Activated CD4-positive, CD25-positive, alpha-beta regulatory T cell treated with anti-CD3 and anti-CD28 coated beads, Interleukin-2, amount 50 U/mL, for 72 hours (primary cell): ENCODE measurements around the gene PPP1R13B.
"Not testable (repeated sequence)": the region's sequence is repeated elsewhere in the genome, so short reads cannot be mapped to it uniquely, and the experiment has no call there.

Source experiments
- DNase-seq: peaks from one replicate; pipeline ENCODE4 v3.0.0; 2021

The PPP1R13B gene

DNA sequence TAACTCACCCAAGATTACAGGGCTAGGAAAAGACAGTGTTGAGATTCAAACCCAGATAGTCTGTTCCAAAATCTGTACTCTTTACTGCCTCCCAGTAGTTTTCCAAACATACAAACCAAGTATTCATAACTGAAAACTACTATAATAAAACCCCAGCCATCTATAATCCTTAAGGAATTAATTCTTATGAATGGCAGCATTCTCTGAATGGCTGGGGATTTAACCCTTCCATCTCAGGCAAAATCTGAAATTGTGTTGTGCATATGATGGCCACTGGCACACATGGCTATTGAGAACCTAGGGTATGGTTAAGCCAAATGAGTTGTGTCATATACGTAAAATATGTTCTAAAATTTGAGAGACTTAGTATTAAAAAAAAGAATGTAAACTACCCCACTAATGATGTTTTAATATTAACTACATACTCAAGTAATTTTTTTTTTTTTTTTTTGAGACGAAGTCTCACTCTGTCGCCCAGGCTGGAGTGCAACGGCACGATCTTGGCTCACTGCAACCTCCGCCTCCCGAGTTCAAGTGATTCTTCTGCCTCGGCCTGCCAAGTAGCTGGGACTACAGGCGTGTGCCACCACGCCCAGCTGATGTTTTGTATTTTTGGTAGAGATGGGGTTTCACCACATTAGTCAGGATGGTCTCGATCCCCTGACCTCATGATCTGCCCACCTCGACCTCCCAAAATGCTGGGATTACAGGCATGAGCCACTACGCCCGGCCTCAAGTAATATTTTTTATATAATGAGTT lies 16.7 kb downstream of the PPP1R13B start:
- no peak for DNase-seq

DNA sequence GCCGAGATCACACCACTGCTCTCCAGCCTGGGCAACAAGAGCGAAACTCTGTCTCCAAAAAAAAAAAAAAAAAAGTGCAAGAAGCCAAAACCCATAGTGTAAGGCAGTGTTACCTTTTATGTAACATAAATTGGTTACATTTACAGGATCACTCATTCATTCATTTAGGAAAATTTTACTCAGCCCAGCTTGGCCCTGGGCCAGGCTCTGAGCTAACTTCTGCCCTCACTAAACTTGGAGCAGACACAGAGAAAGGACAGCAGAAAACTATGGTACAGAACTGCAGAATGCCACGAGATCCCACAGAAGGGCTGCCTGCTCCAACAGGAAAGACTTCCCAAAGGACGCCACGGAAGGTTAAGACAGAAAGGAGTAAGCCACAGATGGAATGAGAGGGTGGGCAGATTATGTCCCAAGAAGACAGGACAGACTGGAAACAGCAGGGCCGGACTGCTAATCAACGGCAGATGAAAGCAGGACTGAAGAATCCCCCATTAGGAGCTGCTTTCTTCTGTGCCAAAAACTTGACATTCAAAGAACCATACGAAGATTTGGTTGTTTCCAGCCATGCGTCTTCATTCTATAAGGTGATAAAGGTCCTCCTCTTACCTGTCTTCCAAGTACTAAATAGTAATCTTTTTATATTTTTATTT lies 18.9 kb downstream of the PPP1R13B start:
- no peak for DNase-seq

DNA sequence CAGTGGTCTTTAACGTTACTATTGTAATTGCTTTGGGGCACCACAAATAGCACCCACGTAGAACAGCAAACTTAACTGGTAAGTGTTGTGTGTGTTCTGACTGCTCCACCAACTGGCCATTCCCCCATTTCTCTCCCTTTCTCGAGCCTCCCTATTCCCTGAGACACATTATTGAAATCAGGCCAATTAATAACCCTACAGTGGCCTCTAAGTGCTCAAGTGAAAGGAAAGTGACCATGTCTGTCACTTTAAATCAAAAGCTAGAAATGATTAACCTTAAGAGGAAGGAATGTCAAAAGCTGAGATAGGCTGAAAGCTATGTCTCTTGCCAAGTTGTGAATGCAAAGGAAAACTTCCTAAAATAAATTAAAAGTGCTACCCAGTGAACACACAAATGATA lies 22.3 kb downstream of the PPP1R13B start:
- no peak for DNase-seq

DNA sequence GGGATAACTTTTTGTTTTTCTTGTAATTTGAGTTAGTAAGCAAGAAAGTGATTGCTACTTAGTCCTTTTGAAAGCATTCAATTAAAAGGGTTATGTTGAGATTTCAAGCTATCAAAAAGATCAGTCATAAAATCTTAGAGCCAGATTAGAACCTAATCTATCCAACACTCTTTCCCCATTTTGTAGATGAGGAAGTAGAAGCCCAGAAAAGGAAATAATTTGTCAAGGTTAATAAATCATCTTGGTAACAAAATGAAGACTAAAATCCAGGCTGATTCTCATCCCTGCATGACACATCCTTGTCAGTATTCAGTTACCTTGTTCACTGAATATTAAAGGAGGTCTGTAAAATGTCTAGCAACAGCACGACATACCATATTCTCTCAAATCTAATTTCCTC lies 26.5 kb downstream of the PPP1R13B start:
- DNase-seq = no peak

GRCh38 chr14:103820382-103820781 lies 27.0 kb downstream of the PPP1R13B start:
- no peak for DNase-seq

GRCh38 chr14:103819503-103820307 lies 27.7 kb downstream of the PPP1R13B start:
- DNase-seq = no peak

GRCh38 chr14:103818870-103819269 lies 28.5 kb downstream of the PPP1R13B start:
- DNase-seq = no peak

- no peak for DNase-seq
Observed at GRCh38 chr14:103818422-103818821, 29.0 kb downstream of the PPP1R13B start.

GRCh38 chr14:103817595-103817994 lies 29.8 kb downstream of the PPP1R13B start:
- DNase-seq = no peak

- DNase-seq = no peak
Observed at GRCh38 chr14:103816991-103817390, 30.4 kb downstream of the PPP1R13B start.

DNA sequence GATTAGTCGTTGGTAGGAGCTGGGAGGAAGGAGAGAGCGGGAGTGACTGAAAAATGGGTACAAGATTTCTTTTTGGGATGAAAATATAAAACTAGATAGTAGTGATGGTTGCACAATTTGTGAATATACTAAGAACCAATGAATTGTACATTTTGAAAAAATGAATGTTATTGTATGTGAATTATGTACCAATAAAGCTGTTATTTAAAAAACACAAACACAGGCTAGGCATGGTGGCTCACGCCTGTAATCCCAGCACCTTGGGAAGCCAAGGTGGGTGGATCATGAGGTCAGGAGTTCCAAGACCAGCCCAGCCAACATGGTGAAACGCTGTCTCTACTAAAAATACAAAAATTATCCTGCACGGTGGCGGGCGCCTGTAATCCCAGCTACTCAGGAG lies 32.1 kb downstream of the PPP1R13B start:
- DNase-seq = no peak

DNA sequence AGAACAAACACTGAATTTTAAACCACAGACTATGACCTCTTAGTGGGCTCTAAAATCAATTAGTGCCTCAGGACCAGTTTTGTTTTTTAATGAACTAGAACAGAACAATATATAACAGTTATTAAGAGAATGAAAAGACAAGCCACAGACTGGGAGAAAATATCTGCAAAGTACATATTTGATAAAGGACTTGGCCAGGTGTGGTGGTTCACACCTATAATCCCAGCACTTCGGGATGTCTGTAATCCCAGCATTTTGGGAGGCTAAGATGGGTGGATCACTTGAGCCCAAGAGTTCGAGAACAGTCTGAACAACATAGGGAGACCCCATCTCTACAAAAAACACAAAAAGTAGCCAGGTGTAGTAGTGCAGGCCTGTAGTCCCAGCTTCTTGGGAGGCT lies 36.2 kb downstream of the PPP1R13B start:
- DNase-seq = no peak

DNA sequence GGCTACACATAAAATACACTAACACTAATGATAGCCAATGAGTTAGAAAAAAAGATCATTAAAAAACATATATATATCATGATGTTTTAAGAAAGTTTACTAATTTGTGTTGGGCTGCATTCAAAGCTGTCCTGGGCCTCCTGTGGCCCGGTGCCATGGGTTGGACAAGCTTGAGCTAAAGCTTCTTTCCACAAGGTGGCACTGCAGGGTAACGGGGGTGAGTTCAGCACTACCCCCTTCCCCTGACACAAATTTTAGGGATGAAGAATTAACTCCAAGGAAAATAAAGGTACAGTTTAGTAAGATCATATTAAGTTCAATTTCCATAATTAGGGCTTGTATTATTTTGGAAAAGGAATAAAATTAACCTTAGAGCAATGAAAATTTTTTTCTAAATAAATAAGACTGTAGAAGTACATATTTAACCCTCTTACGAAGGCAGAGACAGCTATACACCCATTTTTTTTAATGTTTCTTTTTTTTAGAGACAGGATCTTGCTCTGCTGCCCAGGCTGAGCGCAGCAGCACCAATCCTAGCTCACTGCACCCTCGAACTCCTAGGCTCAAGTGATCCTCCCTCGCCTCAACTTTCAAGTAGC lies 38.9 kb downstream of the PPP1R13B start:
- DNase-seq = peak; percentile 61

DNA sequence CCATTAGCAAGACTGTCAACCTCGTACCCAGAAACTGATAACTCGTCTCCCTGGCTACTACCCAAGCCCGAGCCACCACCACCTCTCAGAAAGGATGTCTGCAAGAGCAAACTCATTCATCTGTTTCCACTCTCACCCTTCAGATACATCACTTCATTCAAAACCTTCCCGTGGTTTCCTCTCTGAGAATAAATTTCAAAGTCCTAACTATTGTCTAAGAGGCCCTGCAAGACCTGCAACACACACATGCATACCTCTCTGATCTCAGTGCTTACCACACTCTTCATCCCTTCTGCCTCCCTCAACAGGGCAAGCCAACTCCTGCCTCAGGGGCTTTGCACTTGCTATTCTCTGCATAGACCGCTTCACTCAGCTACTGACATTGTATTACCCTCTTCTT lies 40.6 kb downstream of the PPP1R13B start:
- DNase-seq = no peak

GRCh38 chr14:103805708-103806107 lies 41.7 kb downstream of the PPP1R13B start:
- DNase-seq = no peak

- DNase-seq = no peak
Observed at GRCh38 chr14:103803661-103804060, 43.7 kb downstream of the PPP1R13B start.

- DNase-seq = no peak
Observed at GRCh38 chr14:103802356-103802755, 45.0 kb downstream of the PPP1R13B start.

DNA sequence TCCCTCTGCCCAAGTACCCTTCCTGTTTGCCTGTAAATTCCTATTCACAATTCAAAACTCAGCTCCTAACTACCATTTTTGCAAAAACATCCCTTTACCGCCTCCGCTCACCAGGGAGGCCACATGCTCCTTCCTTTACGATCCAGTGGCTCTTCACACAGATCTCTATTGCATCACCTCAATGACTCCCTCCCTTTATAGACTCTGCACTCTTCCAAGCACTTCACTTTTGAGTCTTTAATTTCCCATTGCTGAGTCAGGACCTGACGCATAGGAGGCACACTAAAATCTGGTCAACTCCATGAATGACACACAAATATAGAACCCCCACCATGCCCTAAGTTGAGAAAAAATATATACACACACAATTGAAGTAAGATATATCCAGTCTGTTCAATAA lies 45.9 kb downstream of the PPP1R13B start:
- no peak for DNase-seq

- not testable (repeated sequence) for DNase-seq
Observed at GRCh38 chr14:103793192-103793591, 54.2 kb downstream of the PPP1R13B start.

GRCh38 chr14:103788086-103788485 lies 59.3 kb downstream of the PPP1R13B start:
- DNase-seq = no peak

DNA sequence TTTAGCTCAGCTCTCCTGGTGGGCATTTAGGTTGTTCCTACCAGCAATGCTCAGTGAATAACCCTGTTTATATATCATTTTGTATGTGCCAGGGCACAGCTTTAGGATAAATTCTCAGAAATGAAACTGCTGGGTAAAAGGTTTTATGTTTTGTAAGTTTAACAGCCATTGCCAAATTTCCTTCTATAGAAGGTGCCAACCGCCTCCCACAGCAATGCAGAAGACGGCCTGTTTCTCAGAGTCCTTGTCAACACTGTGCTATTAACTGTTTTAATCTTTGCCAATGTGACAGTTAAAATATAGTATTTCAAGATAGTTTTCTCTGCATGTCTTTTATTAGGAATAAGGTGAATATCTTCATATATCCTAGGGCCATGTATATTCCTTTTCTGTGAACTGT lies 65.0 kb downstream of the PPP1R13B start:
- DNase-seq = no peak

DNA sequence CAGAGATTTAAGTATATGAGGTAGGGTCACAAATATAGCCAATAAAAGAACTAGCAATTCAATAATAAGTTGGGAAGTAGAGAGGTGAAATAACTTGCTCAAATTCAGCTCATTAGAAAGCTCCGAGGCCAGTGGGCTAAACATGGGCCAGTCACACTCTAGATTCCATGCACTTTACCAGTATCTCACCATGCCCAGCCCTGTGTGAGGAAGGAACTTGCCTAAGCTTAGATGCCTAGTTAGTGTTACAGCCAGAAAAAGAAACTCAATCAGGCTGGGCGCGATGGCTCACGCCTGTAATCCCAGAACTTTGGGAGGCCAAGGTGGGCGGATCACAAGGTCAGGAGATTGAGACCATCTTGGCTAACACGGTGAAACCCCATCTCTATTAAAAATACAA lies 71.1 kb downstream of the PPP1R13B start:
- not testable (repeated sequence) for DNase-seq

- no peak for DNase-seq
Observed at GRCh38 chr14:103775506-103775905, 71.9 kb downstream of the PPP1R13B start.
